Lower leg skin (tissue), 4 donors: ENCODE measurements around the gene TBC1D22A. TPM values are rescaled to one million over a fixed set of nuclear protein-coding genes. Genes with fewer than 3 reads are reported as not detected.

Experiments used
- DNase-seq, 2 donors: peaks; one replicate each; pipeline ENCODE4 v3.0.0-alpha.2; 2019; ENCODE audit warnings: low spot score in 2 of 2
- H3K4me3 ChIP-seq: fragments of 200-600 bp; sonication (generic); 2 replicates; pipeline ENCODE4 v1.5.1; 2017; ENCODE audit warnings: mild to moderate bottlenecking, low read depth; ENCODE audit not compliant: poor library complexity, severe bottlenecking
- CTCF ChIP-seq, 3 donors: fragments of 450-650 bp; IDR thresholded peaks; one replicate each; pipeline ENCODE4 v1.5.1; 2016; ENCODE audit warnings: antibody characterized with exemption in 3 of 3, mild to moderate bottlenecking in 3 of 3, moderate library complexity in 2 of 3
- POLR2A ChIP-seq, 2 donors: fragments of 450-650 bp; IDR thresholded peaks; one replicate each; pipeline ENCODE4 v1.6.1; 2016 to 2017; ENCODE audit warnings: antibody characterized with exemption in 2 of 2, mild to moderate bottlenecking in 1 of 2, moderate library complexity in 1 of 2
- WGBS, 2 donors: methylation state at CpG; one replicate each; pipeline ENCODE4 v1.1.5; 2018; 5-methylcytosine and 5-hydroxymethylcytosine counted together
- intact Hi-C: fragments of 100-400 bp; cut with DNase I; formaldehyde crosslinking; loops from one replicate; pipeline ENCODE4 v1.15.0; 2023; ENCODE audit warnings: low total_unique reads
- total RNA-seq, 4 donors: library from RNA; depleted of rRNA; stranded (reverse); fragments of >200 nt; gene quantifications; one replicate each; pipeline ENCODE4 v1.1.0, GENCODE V29; 2016

TBC1D22A gene
- total RNA-seq, 4 donors from 2014 or later = 21.8 to 32.3 (median 31.6) TPM

DNA sequence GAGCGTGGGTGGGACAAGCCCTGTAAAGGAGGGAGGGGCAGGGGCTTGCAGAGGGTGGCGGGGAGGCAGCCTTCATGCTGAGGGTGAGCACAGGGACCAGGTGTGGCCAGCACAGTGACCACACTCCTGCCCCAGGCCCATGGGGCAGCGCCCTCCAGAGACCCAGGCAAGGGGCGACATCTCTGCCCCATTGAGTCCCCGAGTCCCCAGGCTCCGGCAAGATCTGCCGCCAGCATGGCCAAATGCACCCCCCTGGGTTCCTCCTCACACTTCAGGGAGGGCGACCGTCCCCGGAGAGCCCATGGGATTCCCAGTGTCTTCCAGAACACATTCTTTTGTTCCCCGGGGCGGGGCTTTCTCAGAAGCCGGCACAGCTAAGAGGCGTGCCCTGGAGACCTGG lies 362.5 kb downstream of the TBC1D22A start:
- no peak overlapping the region for H3K4me3 ChIP-seq
- 78 to 80% methylated on average over 10 to 14 of the region's 14 CpGs for WGBS, 2 donors
- intact Hi-C loops = no loop called here

GRCh38 chr22:47125603-47126002 lies 363.2 kb downstream of the TBC1D22A start:
- no peak for TF ChIP-seq POLR2A (IDR thresholded peaks at IDR 0.05)
- no peak for TF ChIP-seq CTCF (IDR thresholded peaks at IDR 0.05)
- no peak for DNase-seq
- intact Hi-C loops = no loop called here
- WGBS, 2 donors = 80 to 88% methylated on average over 5 of the region's 5 CpGs
- no peak overlapping the region for H3K4me3 ChIP-seq

More for the DNA sequence above, 362.5 kb downstream of the TBC1D22A start:
- no peak for DNase-seq
- TF ChIP-seq CTCF (IDR thresholded peaks at IDR 0.05) (no peak), POLR2A (IDR thresholded peaks at IDR 0.05) (no peak)

- DNase-seq = no peak
- TF ChIP-seq CTCF (IDR thresholded peaks at IDR 0.05) (no peak), POLR2A (IDR thresholded peaks at IDR 0.05) (no peak)
- H3K4me3 ChIP-seq = no peak overlapping the region
- intact Hi-C loops = no loop called here
- 90 to 91% methylated on average over 10 of the region's 10 CpGs for WGBS, 2 donors
These were observed 363.9 kb downstream of the TBC1D22A start for GRCh38 chr22:47126344-47126811.

DNA sequence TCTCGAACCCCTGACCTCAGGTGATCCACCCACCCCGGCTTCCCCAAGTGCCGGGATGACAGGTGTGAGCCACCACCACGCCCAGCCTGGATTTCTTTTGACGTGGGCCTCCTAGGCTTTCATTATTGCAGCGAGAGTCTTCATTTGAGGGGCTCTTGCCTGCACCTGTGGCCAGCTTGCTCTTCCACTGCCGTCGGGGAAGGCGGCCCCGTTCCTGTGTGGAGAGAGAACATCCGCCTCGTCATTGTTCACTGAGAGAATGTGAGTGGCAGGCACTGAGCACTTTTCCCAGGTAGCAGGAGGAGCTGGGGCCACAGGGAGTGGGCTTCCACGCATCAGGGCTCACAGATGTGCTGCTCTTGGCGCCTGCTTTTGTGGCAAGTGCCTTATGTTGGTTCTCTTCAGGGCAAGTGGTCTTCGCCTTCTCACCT lies 365.0 kb downstream of the TBC1D22A start:
- 94 to 98% methylated on average over 15 of the region's 15 CpGs for WGBS, 2 donors
- DNase-seq = no peak
- TF ChIP-seq CTCF (IDR thresholded peaks at IDR 0.05) (no peak), POLR2A (IDR thresholded peaks at IDR 0.05) (no peak)
- H3K4me3 ChIP-seq = no peak overlapping the region
- intact Hi-C loops = no loop called here

- no peak overlapping the region for H3K4me3 ChIP-seq
- DNase-seq = no peak
- TF ChIP-seq POLR2A (IDR thresholded peaks at IDR 0.05) (no peak), CTCF (IDR thresholded peaks at IDR 0.05) (no peak)
- intact Hi-C loops = no loop called here
- WGBS, 2 donors = 91 to 95% methylated on average over 5 of the region's 7 CpGs
These were observed 365.8 kb downstream of the TBC1D22A start for GRCh38 chr22:47128216-47128615.

DNA sequence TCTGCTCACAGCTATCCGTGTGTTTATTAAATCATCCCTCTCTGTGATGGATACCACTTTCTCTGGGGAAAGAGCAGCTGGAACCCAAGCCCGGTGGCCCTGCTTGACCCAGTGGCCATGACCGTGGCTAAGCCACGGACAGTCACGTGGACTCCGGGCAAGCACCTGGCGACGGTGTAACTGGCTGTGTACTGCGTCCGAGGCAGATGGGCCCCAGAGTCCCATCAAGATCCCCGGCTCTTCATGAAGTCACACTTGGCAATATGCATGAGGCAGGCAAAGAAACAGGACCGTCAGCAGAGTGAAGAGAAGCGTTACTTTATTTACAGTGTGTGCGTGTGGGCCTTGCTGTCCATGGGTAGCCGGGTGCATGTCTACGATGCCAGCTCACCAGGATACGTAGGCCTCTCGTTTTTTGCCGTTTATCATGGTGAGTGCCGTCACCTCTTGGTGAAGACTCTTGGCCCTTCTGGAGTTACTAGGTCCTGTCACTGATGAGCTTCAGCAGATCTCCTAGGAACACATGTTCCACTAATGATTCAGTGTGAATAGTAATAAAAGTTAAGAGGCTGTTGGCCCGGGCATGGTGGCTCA lies 366.3 kb downstream of the TBC1D22A start:
- intact Hi-C loops = no loop called here
- 93 to 97% methylated on average over 21 of the region's 21 CpGs for WGBS, 2 donors
- TF ChIP-seq CTCF (IDR thresholded peaks at IDR 0.05) (no peak), POLR2A (IDR thresholded peaks at IDR 0.05) (no peak)
- H3K4me3 ChIP-seq = no peak overlapping the region
- DNase-seq = no peak
